Osteoblast (primary cell): ENCODE results near the gene C3orf20. TPM values are rescaled to one million over a fixed set of nuclear protein-coding genes. Genes with fewer than 3 reads are reported as not detected.

Experiments
- DNase-seq: peaks from one replicate; pipeline ENCODE4 v3.0.0; 2011; ENCODE audit warnings: low spot score, mixed read lengths; ENCODE audit not compliant: insufficient read length; ENCODE audit errors: missing footprints
- H2AFZ ChIP-seq: 2 replicates; pipeline ENCODE4 v1.6.0; 2011; ENCODE audit warnings: mild to moderate bottlenecking, low read length
- H3K27ac ChIP-seq: 2 replicates; pipeline ENCODE4 v1.5.1; 2011; ENCODE audit warnings: mild to moderate bottlenecking, low read depth, low read length, moderate library complexity
- H3K27me3 ChIP-seq: 2 replicates; pipeline ENCODE4 v1.6.0; 2012; ENCODE audit warnings: mild to moderate bottlenecking, control low read depth, inconsistent platforms, low read length, moderate library complexity; ENCODE audit not compliant: insufficient read depth
- H3K36me3 ChIP-seq: 2 replicates; pipeline ENCODE4 v1.5.1; 2011; ENCODE audit warnings: mild to moderate bottlenecking, low read length, control low read depth, moderate library complexity; ENCODE audit not compliant: insufficient read depth
- H3K4me1 ChIP-seq: 2 replicates; pipeline ENCODE4 v1.5.1; 2011; ENCODE audit warnings: mild to moderate bottlenecking, low read length, control low read depth, moderate library complexity; ENCODE audit not compliant: insufficient read depth
- H3K4me2 ChIP-seq: 2 replicates; pipeline ENCODE4 v1.6.0; 2011; ENCODE audit warnings: mild to moderate bottlenecking, low read length; ENCODE audit not compliant: insufficient read depth
- H3K4me3 ChIP-seq: fragments of 200-600 bp; sonication (generic); 3 replicates; pipeline ENCODE4 v1.5.1; 2012; ENCODE audit warnings: mild to moderate bottlenecking, low read length, inconsistent platforms; ENCODE audit not compliant: insufficient read depth
- H3K79me2 ChIP-seq: 2 replicates; pipeline ENCODE4 v1.6.0; 2012; ENCODE audit warnings: mild to moderate bottlenecking, low read length, control low read depth, inconsistent platforms; ENCODE audit not compliant: insufficient read depth
- H3K9me3 ChIP-seq: 2 replicates; pipeline ENCODE4 v1.5.1; 2011; ENCODE audit warnings: low read depth, low read length, control low read depth
- H4K20me1 ChIP-seq: 2 replicates; pipeline ENCODE4 v1.6.0; 2012; ENCODE audit warnings: mild to moderate bottlenecking, low read length, control low read depth; ENCODE audit not compliant: insufficient read depth
- CTCF ChIP-seq: IDR thresholded peaks from 2 replicates; pipeline ENCODE4 v1.5.1; 2011; ENCODE audit warnings: mild to moderate bottlenecking, low read depth, low read length, moderate library complexity; ENCODE audit errors: extremely low read depth
- total RNA-seq: library from RNA; depleted of rRNA; stranded (reverse); fragments of >200 nt; gene quantifications from 2 replicates; pipeline ENCODE4 v1.2.3, GENCODE V29; 2012

Gene C3orf20
- total RNA-seq, 1 donor = under 0.01 TPM

GRCh38 chr3:14691719-14692118 lies 16.8 kb downstream of the C3orf20 start:
- Histone ChIP-seq H4K20me1 (no peaks in the 10 kb centered on the region), H3K9me3 (no peaks in the 10 kb centered on the region), H3K4me1 (no peaks in the 10 kb centered on the region), H3K27ac (no peak overlapping the region), H3K27me3 (no peaks in the 10 kb centered on the region), H3K36me3 (no peaks in the 10 kb centered on the region), H3K4me3 (no peak overlapping the region), H3K4me2 (no peak overlapping the region), H3K79me2 (no peaks in the 10 kb centered on the region), H2AFZ (no peak overlapping the region)
- TF ChIP-seq CTCF = no peak
- DNase-seq = no peak

DNA sequence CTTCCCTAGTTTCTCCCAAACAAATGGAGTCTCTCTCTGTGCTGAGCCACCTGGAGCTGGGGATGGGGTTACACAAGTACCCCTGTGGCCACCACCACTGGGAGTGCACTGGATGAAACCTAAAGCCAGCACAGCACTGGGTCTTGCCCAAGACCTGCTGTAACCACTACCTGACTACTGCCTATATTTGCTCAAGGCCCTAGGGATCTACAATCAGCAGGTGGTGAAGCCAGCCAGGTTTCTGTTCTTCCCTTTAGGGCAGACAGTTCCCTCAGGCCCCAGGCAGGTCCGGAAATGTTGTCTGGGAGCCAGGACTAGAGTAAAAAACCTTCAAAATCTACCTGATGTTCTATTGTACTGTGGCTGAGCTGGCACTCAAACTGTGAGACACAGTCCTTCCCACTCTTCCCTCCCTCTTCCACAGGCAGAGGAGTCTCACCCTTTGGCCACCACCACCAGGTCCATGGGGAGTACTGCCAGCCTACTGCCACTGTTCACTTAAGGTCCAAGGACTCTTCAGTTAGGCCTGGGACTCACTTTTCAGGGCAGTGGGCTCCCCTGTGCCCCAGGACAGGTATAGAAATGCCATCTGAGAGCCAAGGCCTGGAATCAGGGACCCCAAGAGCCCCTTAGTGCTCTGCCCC lies 23.8 kb downstream of the C3orf20 start:
- H3K9me3 ChIP-seq = no peaks in the 10 kb centered on the region
- H3K4me1 ChIP-seq = no peaks in the 10 kb centered on the region
- H3K27ac ChIP-seq = no peak overlapping the region
- H3K4me3 ChIP-seq = no peak overlapping the region
- H3K36me3 ChIP-seq = no peaks in the 10 kb centered on the region
- DNase-seq = no peak
- H3K27me3 ChIP-seq = no peaks in the 10 kb centered on the region
- no peak for TF ChIP-seq CTCF
- H2AFZ ChIP-seq = no peak overlapping the region
- no peak overlapping the region for H3K4me2 ChIP-seq
- no peaks in the 10 kb centered on the region for H3K79me2 ChIP-seq
- no peaks in the 10 kb centered on the region for H4K20me1 ChIP-seq

DNA sequence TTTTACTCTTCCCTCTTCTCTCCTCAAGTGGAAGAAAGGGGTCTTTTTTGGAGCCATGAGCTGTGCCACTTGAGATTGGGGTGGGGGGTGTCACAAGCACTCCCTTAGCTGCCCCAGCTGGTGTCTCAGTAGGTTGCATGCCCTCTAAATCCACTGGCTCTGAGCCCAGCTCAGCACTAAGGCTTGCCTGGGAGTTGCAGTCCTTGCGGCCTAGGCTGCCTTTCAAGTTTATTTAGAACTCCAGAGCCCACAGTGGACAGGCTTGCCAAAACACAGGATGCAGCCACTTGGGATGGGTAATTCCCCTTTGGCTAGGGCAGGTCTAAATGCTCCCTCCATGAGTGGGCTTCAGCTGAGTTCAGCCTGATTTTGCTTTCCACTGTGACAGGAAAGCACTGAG lies 24.7 kb downstream of the C3orf20 start:
- no peaks in the 10 kb centered on the region for H3K36me3 ChIP-seq
- no peaks in the 10 kb centered on the region for H3K27me3 ChIP-seq
- no peak overlapping the region for H3K4me3 ChIP-seq
- no peaks in the 10 kb centered on the region for H3K4me1 ChIP-seq
- H3K9me3 ChIP-seq = no peaks in the 10 kb centered on the region
- no peak for TF ChIP-seq CTCF
- no peak for DNase-seq
- H4K20me1 ChIP-seq = no peaks in the 10 kb centered on the region
- H2AFZ ChIP-seq = no peak overlapping the region
- no peak overlapping the region for H3K27ac ChIP-seq
- no peak overlapping the region for H3K4me2 ChIP-seq
- no peaks in the 10 kb centered on the region for H3K79me2 ChIP-seq

DNA sequence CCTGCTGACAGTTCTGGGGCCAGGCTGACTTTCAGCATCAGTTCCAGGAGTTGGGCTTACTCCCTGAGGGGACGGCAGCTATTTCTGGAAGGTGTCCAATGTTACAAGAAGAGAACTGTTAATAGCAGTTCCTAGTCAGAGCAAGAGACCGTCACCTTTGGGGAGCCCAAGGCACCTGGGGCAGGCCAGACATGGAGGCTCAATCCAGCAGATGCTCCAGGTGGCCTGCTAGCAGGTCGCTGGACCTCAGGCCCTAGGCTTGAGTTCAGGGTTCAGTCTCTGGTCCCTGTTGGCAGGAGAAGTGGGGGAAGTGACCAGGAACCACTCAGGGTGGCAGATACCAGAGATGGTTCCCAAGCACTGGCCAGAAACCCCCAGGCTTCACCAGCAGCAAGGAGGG lies 25.9 kb downstream of the C3orf20 start:
- TF ChIP-seq CTCF = no peak
- Histone ChIP-seq H4K20me1 (no peaks in the 10 kb centered on the region), H3K27ac (no peak overlapping the region), H3K4me2 (no peak overlapping the region), H3K79me2 (no peaks in the 10 kb centered on the region), H3K9me3 (no peaks in the 10 kb centered on the region), H3K4me3 (no peak overlapping the region), H2AFZ (no peak overlapping the region), H3K27me3 (peaks cover 3% of the 10 kb centered on the region), H3K4me1 (no peaks in the 10 kb centered on the region), H3K36me3 (no peaks in the 10 kb centered on the region)
- no peak for DNase-seq
